Measurements from ENCODE around the gene PTH2.

The PTH2 gene

DNA sequence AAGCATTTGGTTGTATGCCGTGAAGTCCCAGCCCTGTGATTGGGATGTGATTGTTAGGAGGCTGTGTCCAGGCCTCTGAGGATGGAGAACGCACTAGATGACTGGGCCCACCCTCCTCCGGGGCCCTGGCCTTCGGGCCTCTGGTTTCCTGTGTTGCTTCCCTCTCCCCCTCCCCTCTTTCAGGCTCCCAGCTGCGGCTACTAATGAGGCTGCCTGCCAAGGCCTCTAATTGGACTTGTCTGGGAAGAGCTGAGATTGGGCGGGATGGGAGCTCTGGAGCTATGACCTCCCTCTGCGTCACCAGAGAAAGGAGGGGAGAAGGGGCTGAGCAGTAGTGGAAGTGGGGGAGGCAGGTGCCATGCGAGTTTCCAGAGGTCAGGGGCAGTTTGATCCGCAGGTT is 9.9 kb downstream of the PTH2 start:
- H3K36me3 ChIP-seq (ENCODE audit: insufficient read depth, low read length): no peaks in the 10 kb centered on the region
- H2AFZ ChIP-seq (ENCODE audit: low read length): no peak overlapping the region
- H3K9me2 ChIP-seq (ENCODE audit: low read depth, low read length): no peaks in the 10 kb centered on the region
- peaks cover 33% of the 10 kb centered on the region for H3K4me1 ChIP-seq (ENCODE audit: insufficient read depth, low read length, severe bottlenecking)
- H3F3A ChIP-seq (ENCODE audit: insufficient read depth, low read length): no peaks in the 10 kb centered on the region
- H3K4me3 ChIP-seq (ENCODE audit: low read depth, low read length, poor library complexity, severe bottlenecking): no peak overlapping the region
- no peak overlapping the region for H3K4me2 ChIP-seq (ENCODE audit: low read length)
- H3K27me3 ChIP-seq (ENCODE audit: insufficient read depth, low read length): no peaks in the 10 kb centered on the region
- no peak overlapping the region for H3K27ac ChIP-seq (ENCODE audit: low read depth, low read length, poor library complexity, severe bottlenecking)
- TF ChIP-seq, protein P1, sequence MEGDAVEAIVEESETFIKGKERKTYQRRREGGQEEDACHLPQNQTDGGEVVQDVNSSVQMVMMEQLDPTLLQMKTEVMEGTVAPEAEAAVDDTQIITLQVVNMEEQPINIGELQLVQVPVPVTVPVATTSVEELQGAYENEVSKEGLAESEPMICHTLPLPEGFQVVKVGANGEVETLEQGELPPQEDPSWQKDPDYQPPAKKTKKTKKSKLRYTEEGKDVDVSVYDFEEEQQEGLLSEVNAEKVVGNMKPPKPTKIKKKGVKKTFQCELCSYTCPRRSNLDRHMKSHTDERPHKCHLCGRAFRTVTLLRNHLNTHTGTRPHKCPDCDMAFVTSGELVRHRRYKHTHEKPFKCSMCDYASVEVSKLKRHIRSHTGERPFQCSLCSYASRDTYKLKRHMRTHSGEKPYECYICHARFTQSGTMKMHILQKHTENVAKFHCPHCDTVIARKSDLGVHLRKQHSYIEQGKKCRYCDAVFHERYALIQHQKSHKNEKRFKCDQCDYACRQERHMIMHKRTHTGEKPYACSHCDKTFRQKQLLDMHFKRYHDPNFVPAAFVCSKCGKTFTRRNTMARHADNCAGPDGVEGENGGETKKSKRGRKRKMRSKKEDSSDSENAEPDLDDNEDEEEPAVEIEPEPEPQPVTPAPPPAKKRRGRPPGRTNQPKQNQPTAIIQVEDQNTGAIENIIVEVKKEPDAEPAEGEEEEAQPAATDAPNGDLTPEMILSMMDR (IDR thresholded peaks at IDR 0.05; ENCODE audit: low read length): no peak
- no peak for TF ChIP-seq EZH2 (IDR thresholded peaks at IDR 0.05; ENCODE audit: borderline replicate concordance, low read length)
- H3K79me2 ChIP-seq (ENCODE audit: insufficient read depth, low read length): no peaks in the 10 kb centered on the region
- no peak overlapping the region for H3K9ac ChIP-seq (ENCODE audit: low read length)
- no peaks in the 10 kb centered on the region for H3K9me3 ChIP-seq (ENCODE audit: low read length)
- H4K20me1 ChIP-seq (ENCODE audit: insufficient read depth, low read length): no peaks in the 10 kb centered on the region

DNA sequence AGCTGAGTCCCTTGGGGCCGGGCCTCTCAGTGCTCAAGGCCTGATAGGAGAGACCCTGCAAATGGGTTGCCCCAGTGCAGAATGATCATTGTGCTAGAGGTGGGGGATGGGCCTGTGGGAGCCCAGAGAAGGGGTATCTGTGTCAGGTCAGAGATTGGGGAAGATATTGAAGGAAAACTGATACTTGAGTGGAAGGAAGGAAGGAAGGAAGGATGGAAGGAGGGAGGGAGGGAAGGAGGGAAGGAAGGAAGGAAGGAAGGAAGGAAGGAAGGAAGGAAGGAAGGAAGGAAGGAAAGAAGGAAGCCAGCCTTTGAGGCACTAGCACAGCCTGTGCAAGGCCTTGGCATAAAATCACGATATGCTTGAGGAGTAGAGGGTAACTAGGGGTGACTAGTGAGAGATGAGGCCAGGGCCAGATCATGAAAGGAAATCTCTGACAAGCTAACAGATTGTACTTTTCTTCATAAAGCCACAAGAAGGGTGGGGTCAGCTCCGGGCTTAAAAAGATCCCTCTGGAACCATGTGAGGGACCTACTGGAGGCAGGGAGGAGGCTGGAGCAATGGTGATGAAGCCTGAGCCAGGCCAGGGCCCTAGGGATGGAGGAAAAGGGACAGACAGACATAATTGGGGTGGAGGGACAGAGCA is 11.4 kb downstream of the PTH2 start:
- H3K4me1 ChIP-seq (ENCODE audit: insufficient read depth, low read length, severe bottlenecking): peaks cover 41% of the 10 kb centered on the region
- H3K27ac ChIP-seq (ENCODE audit: low read depth, low read length, poor library complexity, severe bottlenecking): no peak overlapping the region

DNA sequence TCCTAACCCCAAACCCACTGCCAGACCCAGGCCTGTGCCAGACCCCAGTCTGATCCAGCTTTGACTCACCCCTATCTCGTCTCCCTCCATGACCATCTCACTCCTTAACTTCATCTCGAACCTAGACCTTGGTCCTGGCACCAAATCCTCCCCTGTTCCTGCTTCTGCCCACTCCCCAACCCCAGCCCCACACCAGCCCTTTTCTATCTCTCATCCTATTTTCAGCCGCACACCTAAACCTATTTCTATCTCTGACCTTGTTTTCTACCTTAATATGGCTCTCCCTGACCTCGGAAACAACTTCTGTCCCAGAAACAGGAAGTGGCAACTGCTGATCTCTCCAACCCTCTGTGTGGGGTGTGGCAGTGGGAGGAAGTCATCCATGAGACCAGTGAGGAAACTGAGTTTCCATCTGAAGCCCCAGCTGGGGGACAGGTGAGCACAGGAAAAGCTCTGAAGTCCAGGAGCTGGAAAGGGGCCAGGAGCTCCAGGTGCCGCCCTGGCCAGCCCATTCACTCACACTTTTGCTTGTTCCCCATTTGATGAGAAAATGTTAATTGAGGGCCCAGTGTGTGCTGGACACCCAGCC is 13.7 kb downstream of the PTH2 start:
- no peaks in the 10 kb centered on the region for H3K79me2 ChIP-seq (ENCODE audit: insufficient read depth, low read length)
- H3F3A ChIP-seq (ENCODE audit: insufficient read depth, low read length): no peaks in the 10 kb centered on the region
- no peaks in the 10 kb centered on the region for H3K9me2 ChIP-seq (ENCODE audit: low read depth, low read length)
- H3K36me3 ChIP-seq (ENCODE audit: insufficient read depth, low read length): no peaks in the 10 kb centered on the region
- peak overlapping the region; percentile 53 for H3K4me2 ChIP-seq (ENCODE audit: low read length)
- H3K27me3 ChIP-seq (ENCODE audit: insufficient read depth, low read length): no peaks in the 10 kb centered on the region
- H4K20me1 ChIP-seq (ENCODE audit: insufficient read depth, low read length): no peaks in the 10 kb centered on the region
- no peak for TF ChIP-seq EZH2 (IDR thresholded peaks at IDR 0.05; ENCODE audit: borderline replicate concordance, low read length)
- TF ChIP-seq, protein P1 (IDR thresholded peaks at IDR 0.05; ENCODE audit: low read length): no peak
- peak overlapping the region; percentile 11 for H3K4me3 ChIP-seq (ENCODE audit: low read depth, low read length, poor library complexity, severe bottlenecking)
- no peaks in the 10 kb centered on the region for H3K9me3 ChIP-seq (ENCODE audit: low read length)
- H2AFZ ChIP-seq (ENCODE audit: low read length): no peak overlapping the region
- H3K9ac ChIP-seq (ENCODE audit: low read length): peak overlapping the region; percentile 21; the same call in 1 of the 2 replicates
- peaks cover 28% of the 10 kb centered on the region for H3K4me1 ChIP-seq (ENCODE audit: insufficient read depth, low read length, severe bottlenecking)
- H3K27ac ChIP-seq (ENCODE audit: low read depth, low read length, poor library complexity, severe bottlenecking): peak overlapping the region; percentile 72

More for the DNA sequence above, 11.4 kb downstream of the PTH2 start:
- no peaks in the 10 kb centered on the region for H3K36me3 ChIP-seq (ENCODE audit: insufficient read depth, low read length)
- H3K27me3 ChIP-seq (ENCODE audit: insufficient read depth, low read length): no peaks in the 10 kb centered on the region
- H4K20me1 ChIP-seq (ENCODE audit: insufficient read depth, low read length): no peaks in the 10 kb centered on the region
- H3K79me2 ChIP-seq (ENCODE audit: insufficient read depth, low read length): no peaks in the 10 kb centered on the region
- H3K9ac ChIP-seq (ENCODE audit: low read length): no peak overlapping the region
- H3K4me3 ChIP-seq (ENCODE audit: low read depth, low read length, poor library complexity, severe bottlenecking): no peak overlapping the region
- no peaks in the 10 kb centered on the region for H3K9me3 ChIP-seq (ENCODE audit: low read length)
- H3K4me2 ChIP-seq (ENCODE audit: low read length): no peak overlapping the region
- no peaks in the 10 kb centered on the region for H3F3A ChIP-seq (ENCODE audit: insufficient read depth, low read length)
- no peaks in the 10 kb centered on the region for H3K9me2 ChIP-seq (ENCODE audit: low read depth, low read length)
- TF ChIP-seq, protein P1 (IDR thresholded peaks at IDR 0.05; ENCODE audit: low read length): no peak
- TF ChIP-seq EZH2 (IDR thresholded peaks at IDR 0.05; ENCODE audit: borderline replicate concordance, low read length): no peak
- no peak overlapping the region for H2AFZ ChIP-seq (ENCODE audit: low read length)

All from OCI-LY1 (cell line).